Inferior parietal cortex (tissue), 1 donor: ENCODE data around the gene DDX1.
A peak's percentile ranks its signal among the peaks of the same experiment; 100 is the strongest.

Experiments
- DNase-seq: peaks from one replicate; pipeline ENCODE4 v3.0.0-alpha.2; 2016; ENCODE audit errors: extremely low spot score

Gene DDX1

DNA sequence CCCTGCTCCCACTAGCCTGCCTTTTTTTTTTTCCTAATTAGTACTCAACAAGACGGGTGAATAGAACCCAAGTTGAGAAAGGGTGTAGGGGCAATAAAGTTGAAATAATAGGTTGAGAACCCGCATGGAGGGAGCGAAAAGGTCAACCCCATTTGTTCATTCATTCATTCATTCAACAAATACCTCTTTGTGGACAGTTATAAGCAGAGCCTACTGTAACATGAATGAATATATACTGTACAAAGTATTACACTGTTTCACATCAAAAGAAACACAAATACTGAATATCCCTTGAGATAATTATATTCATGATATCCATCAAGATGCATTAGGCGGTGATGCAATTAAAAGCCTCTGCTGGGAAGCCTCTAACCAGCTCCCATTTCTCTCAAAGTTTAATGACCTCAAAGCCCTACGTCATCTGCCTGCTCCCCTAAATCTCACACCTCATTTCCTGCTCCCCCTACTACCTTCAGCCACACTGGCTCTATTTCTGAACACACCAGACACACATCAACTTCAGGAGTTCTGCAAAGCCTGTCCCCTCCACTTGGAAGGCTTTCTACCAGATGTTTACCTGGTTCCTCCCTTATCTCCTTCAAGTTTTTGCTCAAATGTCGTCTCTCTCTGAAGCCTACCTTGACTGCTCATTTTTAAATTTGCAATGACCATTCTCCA, 29.2 kb upstream of the DDX1 start:
- no peak for DNase-seq

- DNase-seq = no peak
Measured at GRCh38 chr2:15563227-15564100, 28.2 kb upstream of the DDX1 start.

DNA sequence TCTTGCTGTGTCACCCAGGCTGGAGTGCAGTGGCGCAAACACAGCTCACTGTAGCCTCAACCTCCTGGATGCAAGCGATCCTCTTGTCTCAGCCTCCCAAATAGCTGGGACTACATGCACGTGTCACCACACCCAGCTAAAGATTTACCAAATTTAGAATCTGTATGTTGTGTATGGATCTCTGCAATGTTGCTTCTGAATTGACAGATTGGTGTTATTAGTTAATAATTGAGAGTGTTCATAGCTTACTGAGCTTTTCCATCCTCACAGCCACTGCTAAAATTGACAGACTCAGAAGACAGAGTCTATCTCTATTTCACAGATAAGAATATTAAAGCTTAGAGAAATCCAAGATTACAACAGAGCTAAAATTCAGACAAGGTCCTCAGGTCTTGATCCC, 26.3 kb upstream of the DDX1 start:
- no peak for DNase-seq

GRCh38 chr2:15565994-15566671, 25.5 kb upstream of the DDX1 start:
- no peak for DNase-seq

GRCh38 chr2:15566912-15567311, 24.8 kb upstream of the DDX1 start:
- DNase-seq = no peak

GRCh38 chr2:15568874-15569273, 22.8 kb upstream of the DDX1 start:
- no peak for DNase-seq

DNA sequence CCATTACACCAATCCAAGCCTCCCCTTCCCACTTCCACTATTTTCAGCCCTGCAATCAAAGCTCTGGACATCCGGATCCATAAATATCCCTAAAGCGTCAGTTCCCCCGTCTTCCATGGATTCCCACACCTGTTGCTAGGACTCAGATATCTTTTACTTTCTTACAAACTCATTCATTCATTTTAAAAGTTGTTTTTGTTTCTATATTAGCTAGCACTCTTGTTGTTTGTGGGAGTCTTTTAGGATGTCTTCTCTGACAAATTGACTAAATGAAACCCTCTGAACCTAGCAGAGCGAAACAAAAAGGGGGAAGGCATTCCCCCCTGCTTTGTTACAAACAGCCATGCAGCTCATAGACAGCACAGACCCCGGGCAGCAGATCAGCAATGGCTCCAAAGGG, 21.6 kb upstream of the DDX1 start:
- no peak for DNase-seq

- no peak for DNase-seq
Measured at GRCh38 chr2:15571729-15572128, 19.9 kb upstream of the DDX1 start.

GRCh38 chr2:15577071-15577735, 14.5 kb upstream of the DDX1 start:
- DNase-seq = peak; percentile 94

GRCh38 chr2:15579641-15580040, 12.0 kb upstream of the DDX1 start:
- no peak for DNase-seq

GRCh38 chr2:15580451-15580850, 11.2 kb upstream of the DDX1 start:
- DNase-seq = no peak

DNA sequence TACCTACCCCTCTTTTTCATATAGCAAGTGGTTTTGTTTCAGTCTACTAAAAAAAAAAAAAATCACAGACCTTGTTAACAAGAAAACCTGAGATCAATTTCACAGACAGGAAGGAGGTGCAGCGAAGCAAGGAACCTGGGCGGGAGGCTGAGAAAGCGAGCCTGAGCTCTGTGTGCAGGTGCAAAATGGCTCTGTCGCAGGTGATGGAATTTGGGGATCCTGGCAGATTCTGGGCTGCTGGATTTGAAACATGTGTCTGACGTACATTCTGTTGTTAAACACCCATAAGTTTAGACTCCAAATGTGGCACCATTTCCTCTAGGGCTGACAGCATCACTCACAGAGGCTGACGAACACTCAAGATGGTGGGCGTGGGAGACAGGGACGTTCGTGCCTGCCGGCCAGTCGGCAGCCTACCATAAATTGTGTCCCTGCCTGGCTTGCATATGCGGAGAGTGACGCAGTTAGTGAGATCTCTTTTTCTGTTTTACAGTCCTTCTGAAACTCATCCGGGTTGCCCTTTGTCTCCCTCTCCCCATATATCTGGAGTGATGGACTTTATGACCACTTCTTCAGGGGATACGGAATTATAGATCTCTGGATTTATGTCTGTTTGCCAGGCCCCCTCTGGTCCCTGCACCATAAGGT, 8.8 kb upstream of the DDX1 start:
- DNase-seq = no peak

DNA sequence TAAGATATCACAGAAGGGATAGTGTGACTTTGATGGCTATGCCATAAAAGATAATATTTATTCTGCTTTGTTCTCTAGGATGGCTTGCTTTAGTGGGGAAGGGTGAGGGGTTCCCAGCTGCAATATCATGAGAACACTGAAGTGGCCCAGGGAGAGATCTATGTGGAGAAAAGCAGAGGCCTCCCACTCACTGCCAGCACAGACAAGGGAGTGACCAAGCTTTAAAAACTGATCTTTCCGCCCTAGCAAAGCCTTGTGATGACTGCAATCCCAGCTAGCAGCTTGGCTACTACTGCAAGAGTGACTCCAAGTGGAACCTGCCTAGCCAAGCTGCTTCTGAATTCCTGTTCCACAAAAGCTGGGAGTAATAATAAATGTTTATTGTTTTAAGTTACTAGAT, 7.8 kb upstream of the DDX1 start:
- no peak for DNase-seq

DNA sequence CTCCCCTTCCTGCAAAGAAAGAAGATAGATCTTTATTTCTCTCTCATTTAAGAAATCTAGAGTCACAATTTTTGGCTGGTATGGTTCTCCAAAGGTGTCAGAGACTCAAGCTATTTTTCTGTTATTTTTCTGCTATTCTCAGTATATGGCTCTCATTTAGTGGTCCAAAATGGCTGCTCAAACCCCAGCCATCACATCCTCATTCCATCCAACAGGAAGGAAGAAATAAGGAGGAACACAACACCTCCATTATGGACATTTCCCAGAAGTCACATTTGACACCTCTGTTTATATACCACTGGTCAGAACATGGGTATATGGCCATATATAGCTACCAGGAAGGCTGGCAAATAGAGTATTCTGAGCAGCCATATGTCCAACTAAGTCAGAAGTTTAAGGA, 7.4 kb upstream of the DDX1 start:
- no peak for DNase-seq

DNA sequence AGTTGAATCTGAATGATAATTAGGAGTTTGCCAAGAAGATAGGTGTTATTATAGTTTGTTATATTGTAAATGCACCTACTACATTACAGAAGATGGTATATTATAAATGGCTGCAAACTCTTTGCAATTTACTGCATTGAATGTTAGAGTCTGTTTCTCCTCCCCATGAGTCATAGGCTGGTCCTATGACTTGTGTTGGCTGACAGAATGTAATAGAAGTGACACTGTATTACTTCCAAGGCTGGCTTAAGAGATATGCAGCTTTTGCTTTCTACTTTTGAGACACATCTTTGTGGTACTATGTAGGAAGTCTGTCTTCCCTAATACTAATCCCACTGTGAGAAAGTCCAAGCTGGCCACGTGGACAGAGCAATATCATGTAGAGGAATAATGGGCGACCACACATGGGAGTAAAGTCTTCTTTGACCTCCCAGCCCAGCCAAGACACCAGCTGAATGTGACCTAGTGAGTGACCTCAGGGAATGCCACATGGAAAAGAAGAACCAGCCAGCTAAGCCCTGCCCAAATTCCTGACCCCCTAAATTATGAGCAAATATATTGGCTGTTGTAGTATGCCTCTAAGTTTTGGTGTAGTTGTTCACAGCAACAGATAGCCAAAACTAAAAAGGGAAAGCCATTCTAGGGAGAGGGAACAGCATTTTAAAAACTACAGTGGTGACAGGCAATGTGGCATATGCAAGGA, 6.8 kb upstream of the DDX1 start:
- DNase-seq = no peak

- peak; percentile 83 for DNase-seq
Measured at GRCh38 chr2:15588329-15588919, 3.2 kb upstream of the DDX1 start.

DNA sequence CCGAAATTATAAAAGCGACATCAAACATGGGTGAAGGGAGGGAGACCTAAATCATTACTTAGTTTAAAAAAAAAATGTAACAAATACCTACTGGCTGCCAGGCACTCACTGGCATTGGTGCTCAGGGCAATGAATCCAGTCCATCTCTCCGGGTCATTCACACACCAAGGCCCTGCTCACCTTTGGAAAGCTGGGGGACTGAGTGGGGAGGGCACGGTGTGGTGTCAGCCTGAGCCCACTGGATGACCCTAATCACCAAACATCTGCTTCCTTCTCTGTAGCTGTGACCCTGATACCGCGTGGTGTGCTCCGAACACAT, 336 bp upstream of the DDX1 start:
- no peak for DNase-seq

GRCh38 chr2:15593327-15593705, 1.6 kb downstream of the DDX1 start:
- DNase-seq = no peak

GRCh38 chr2:15594291-15595256, 2.9 kb downstream of the DDX1 start:
- DNase-seq = no peak
